GM12878 (cell line): ENCODE measurements around the gene CHRDL2. TPM values are rescaled to one million over a fixed set of nuclear protein-coding genes. Genes with fewer than 3 reads are reported as not detected.

Experiments
- EP300 ChIP-seq, 2 experiments: fragments of 150-350 bp in 1 of 2; IDR thresholded peaks; 2 replicates each; pipeline ENCODE4 v1.6.1; 2011 to 2012; ENCODE audit warnings: low read depth in 2 of 2, low read length in 2 of 2, borderline replicate concordance in 1 of 2, improper control_type of control experiment in 1 of 2, inconsistent platforms in 1 of 2; ENCODE audit not compliant: control insufficient read depth in 1 of 2
- GABPA ChIP-seq: IDR thresholded peaks from 2 replicates; pipeline ENCODE4 v1.6.1; 2014; ENCODE audit warnings: antibody characterized with exemption, low read depth, mild to moderate bottlenecking, inconsistent platforms
- KAT2A ChIP-seq: conservative IDR thresholded peaks from 2 replicates; pipeline ENCODE4 v1.6.1; 2011; ENCODE audit warnings: low read depth, low read length; ENCODE audit not compliant: control insufficient read depth
- NFYA ChIP-seq: IDR thresholded peaks from 2 replicates; pipeline ENCODE4 v1.6.1; 2011; ENCODE audit warnings: low read depth, mild to moderate bottlenecking, low read length, improper control_type of control experiment, borderline replicate concordance
- NKRF ChIP-seq: fragments of 450-650 bp; conservative IDR thresholded peaks from 2 replicates; pipeline ENCODE4 v1.6.1; 2017; ENCODE audit warnings: mild to moderate bottlenecking, moderate library complexity
- RELA ChIP-seq: fragments of 450-650 bp; IDR thresholded peaks from 2 replicates; pipeline ENCODE4 v1.8.0; 2014; ENCODE audit warnings: borderline replicate concordance; ENCODE audit not compliant: partially characterized antibody
- microRNA-seq: library from miRNA; unstranded; fragments of <30 nt; microRNA quantifications from one replicate; pipeline ENCODE4, GENCODE V29; 2018
- polyA plus RNA-seq, 11 experiments: library from polyadenylated mRNA; depleted of rRNA in 4 of 11; unstranded in 6 of 11; stranded (reverse) in 5 of 11; fragments of >200 nt; fragmentation: Nextera tagmentation in 4 of 11; fragmentation: Illumina TruSeq in 1 of 11; extraction: Ambion mirVana in 4 of 11; extraction: Trizol in 1 of 11; gene quantifications; 1 replicate in 1 of 11; 2 replicates in 10 of 11; pipeline versions ENCODE4 v1.2.1 to v1.2.3, GENCODE V29; 2011 to 2016; ENCODE audit warnings: inconsistent platforms in 2 of 11, missing spikeins in 2 of 11, low read depth in 1 of 11
- small RNA-seq: library from RNA; depleted of rRNA; stranded (forward); fragments of <200 nt; gene quantifications from one replicate; pipeline ENCODE3, GENCODE V24; 2014
- total RNA-seq, 4 experiments: library from RNA; depleted of rRNA in 3 of 4; stranded (reverse); fragments of >200 nt in 3 of 4; fragmentation: Illumina TruSeq in 1 of 4; extraction: Trizol in 1 of 4; gene quantifications; 2 replicates each; pipeline versions ENCODE4 v1.2.1 to v1.2.3, GENCODE V29; 2013 to 2021
- TF ChIP-seq, protein P1 (sequence below): fragments of 450-650 bp; IDR thresholded peaks from 2 replicates; pipeline ENCODE4 v1.6.1; 2017; ENCODE audit warnings: mild to moderate bottlenecking

The CHRDL2 gene
- total and polyA plus RNA-seq, 10 of the 15 experiments (the other 5 are each of a cell fraction or from before 2014, with no cell fraction given), result not detected

- TF ChIP-seq NKRF, result no peak
- TF ChIP-seq, protein P1, sequence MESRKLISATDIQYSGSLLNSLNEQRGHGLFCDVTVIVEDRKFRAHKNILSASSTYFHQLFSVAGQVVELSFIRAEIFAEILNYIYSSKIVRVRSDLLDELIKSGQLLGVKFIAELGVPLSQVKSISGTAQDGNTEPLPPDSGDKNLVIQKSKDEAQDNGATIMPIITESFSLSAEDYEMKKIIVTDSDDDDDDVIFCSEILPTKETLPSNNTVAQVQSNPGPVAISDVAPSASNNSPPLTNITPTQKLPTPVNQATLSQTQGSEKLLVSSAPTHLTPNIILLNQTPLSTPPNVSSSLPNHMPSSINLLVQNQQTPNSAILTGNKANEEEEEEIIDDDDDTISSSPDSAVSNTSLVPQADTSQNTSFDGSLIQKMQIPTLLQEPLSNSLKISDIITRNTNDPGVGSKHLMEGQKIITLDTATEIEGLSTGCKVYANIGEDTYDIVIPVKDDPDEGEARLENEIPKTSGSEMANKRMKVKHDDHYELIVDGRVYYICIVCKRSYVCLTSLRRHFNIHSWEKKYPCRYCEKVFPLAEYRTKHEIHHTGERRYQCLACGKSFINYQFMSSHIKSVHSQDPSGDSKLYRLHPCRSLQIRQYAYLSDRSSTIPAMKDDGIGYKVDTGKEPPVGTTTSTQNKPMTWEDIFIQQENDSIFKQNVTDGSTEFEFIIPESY, result no peak
- TF ChIP-seq GABPA, result no peak
- TF ChIP-seq RELA, result no peak
- TF ChIP-seq KAT2A, result no peak
- no peak for TF ChIP-seq NFYA
- no peak for TF ChIP-seq EP300 (IDR thresholded peaks at IDR 0.05; ENCODE audit: borderline replicate concordance in 1 of 2, control insufficient read depth in 1 of 2, low read depth in 2 of 2, low read length in 2 of 2)
These were observed 84.3 kb downstream of the CHRDL2 start (continued) for GRCh38 chr11:74646954-74647353.

Small RNA genes within 50 kb of the gene (microRNA-seq; reads per million reads assigned to microRNA genes)
- gene MIR4696, result not detected

Small RNA genes within 50 kb of the gene (small RNA-seq; reads per million reads assigned to genes)
- gene MIR4696 (not detected), gene RANP3 (not detected), gene RN7SKP297 (not detected)

Other genes with a start within 250 kb of the CHRDL2 start
- gene LIPT2, start 237.7 kb downstream of the CHRDL2 start, total RNA-seq (2014; rRNA removed), result 4.0 and 7.5 TPM in 2 replicates
- gene LIPT2, start 237.7 kb downstream of the CHRDL2 start, total RNA-seq (2014; rRNA removed; fragmentation: Illumina TruSeq; extraction: Trizol), result 3.8 and 4.2 TPM in 2 replicates
- gene LIPT2, start 237.7 kb downstream of the CHRDL2 start, total RNA-seq (2021), result 3.7 and 5.7 TPM in 2 replicates
- gene LIPT2, start 237.7 kb downstream of the CHRDL2 start, polyA plus RNA-seq (2011; rRNA removed), result 2.7 and 2.8 TPM in 2 replicates
- gene LIPT2, start 237.7 kb downstream of the CHRDL2 start, polyA plus RNA-seq (2014; fragmentation: Illumina TruSeq; extraction: Trizol), result 3.5 and 5.0 TPM in 2 replicates
- gene LIPT2, start 237.7 kb downstream of the CHRDL2 start, polyA plus RNA-seq (2014; fragmentation: Nextera tagmentation; extraction: Ambion mirVana), result 1 to 10 TPM in 1 of 2 experiments, under 1 TPM in 1; 0.69 to 2.1 TPM
- 3.1 and 4.3 TPM in 2 replicates for gene LIPT2, start 237.7 kb downstream of the CHRDL2 start, polyA plus RNA-seq (2014; rRNA removed)
- gene LIPT2, start 237.7 kb downstream of the CHRDL2 start, polyA plus RNA-seq (2016; fragmentation: Nextera tagmentation; extraction: Ambion mirVana), result 1 to 10 TPM; 5.4 to 6.8 TPM
- gene POLD3, start 138.8 kb downstream of the CHRDL2 start, total RNA-seq (2014; rRNA removed), result 23.8 and 25.9 TPM in 2 replicates
- gene POLD3, start 138.8 kb downstream of the CHRDL2 start, total RNA-seq (2014; rRNA removed; fragmentation: Illumina TruSeq; extraction: Trizol), result 36.0 and 38.3 TPM in 2 replicates
- 36.4 and 39.2 TPM in 2 replicates for gene POLD3, start 138.8 kb downstream of the CHRDL2 start, total RNA-seq (2021)
- 63.7 and 66.4 TPM in 2 replicates for gene POLD3, start 138.8 kb downstream of the CHRDL2 start, polyA plus RNA-seq (2011; rRNA removed)
- gene POLD3, start 138.8 kb downstream of the CHRDL2 start, polyA plus RNA-seq (2014; fragmentation: Illumina TruSeq; extraction: Trizol), result 41.9 and 54.5 TPM in 2 replicates
- 10 to 100 TPM; 30.9 to 36.5 TPM for gene POLD3, start 138.8 kb downstream of the CHRDL2 start, polyA plus RNA-seq (2014; fragmentation: Nextera tagmentation; extraction: Ambion mirVana)
- 25.2 and 29.7 TPM in 2 replicates for gene POLD3, start 138.8 kb downstream of the CHRDL2 start, polyA plus RNA-seq (2014; rRNA removed)
- gene POLD3, start 138.8 kb downstream of the CHRDL2 start, polyA plus RNA-seq (2016; fragmentation: Nextera tagmentation; extraction: Ambion mirVana), result 10 to 100 TPM; 60.1 to 62.3 TPM
- gene RNF169, start 17.4 kb upstream of the CHRDL2 start, total RNA-seq (2014; rRNA removed), result 12.1 and 14.0 TPM in 2 replicates
- 13.2 and 14.1 TPM in 2 replicates for gene RNF169, start 17.4 kb upstream of the CHRDL2 start, total RNA-seq (2014; rRNA removed; fragmentation: Illumina TruSeq; extraction: Trizol)
- gene RNF169, start 17.4 kb upstream of the CHRDL2 start, total RNA-seq (2021), result 12.8 and 13.1 TPM in 2 replicates
- gene RNF169, start 17.4 kb upstream of the CHRDL2 start, polyA plus RNA-seq (2011; rRNA removed), result 12.0 and 14.8 TPM in 2 replicates
- gene RNF169, start 17.4 kb upstream of the CHRDL2 start, polyA plus RNA-seq (2014; fragmentation: Illumina TruSeq; extraction: Trizol), result 7.5 and 9.8 TPM in 2 replicates
- under 1 TPM; 0.32 to 0.42 TPM for gene RNF169, start 17.4 kb upstream of the CHRDL2 start, polyA plus RNA-seq (2014; fragmentation: Nextera tagmentation; extraction: Ambion mirVana)
- gene RNF169, start 17.4 kb upstream of the CHRDL2 start, polyA plus RNA-seq (2014; rRNA removed), result 5.1 and 5.2 TPM in 2 replicates
- gene RNF169, start 17.4 kb upstream of the CHRDL2 start, polyA plus RNA-seq (2016; fragmentation: Nextera tagmentation; extraction: Ambion mirVana), result under 1 TPM; 0.74 to 0.97 TPM
- 3.7 and 4.1 TPM in 2 replicates for gene XRRA1, start 217.7 kb upstream of the CHRDL2 start, total RNA-seq (2014; rRNA removed)
- 3.9 and 5.2 TPM in 2 replicates for gene XRRA1, start 217.7 kb upstream of the CHRDL2 start, total RNA-seq (2014; rRNA removed; fragmentation: Illumina TruSeq; extraction: Trizol)
- 7.3 and 11.0 TPM in 2 replicates for gene XRRA1, start 217.7 kb upstream of the CHRDL2 start, total RNA-seq (2021)
- gene XRRA1, start 217.7 kb upstream of the CHRDL2 start, polyA plus RNA-seq (2011; rRNA removed), result 3.2 and 4.6 TPM in 2 replicates
- 4.6 and 5.9 TPM in 2 replicates for gene XRRA1, start 217.7 kb upstream of the CHRDL2 start, polyA plus RNA-seq (2014; fragmentation: Illumina TruSeq; extraction: Trizol)
- gene XRRA1, start 217.7 kb upstream of the CHRDL2 start, polyA plus RNA-seq (2014; fragmentation: Nextera tagmentation; extraction: Ambion mirVana), result 1 to 10 TPM; 2.5 to 7.4 TPM
- 3.1 and 3.9 TPM in 2 replicates for gene XRRA1, start 217.7 kb upstream of the CHRDL2 start, polyA plus RNA-seq (2014; rRNA removed)
- 1 to 10 TPM; 7.4 to 8.8 TPM for gene XRRA1, start 217.7 kb upstream of the CHRDL2 start, polyA plus RNA-seq (2016; fragmentation: Nextera tagmentation; extraction: Ambion mirVana)
- gene SPCS2, start 217.8 kb upstream of the CHRDL2 start, total RNA-seq (2014; rRNA removed), result 40.7 and 48.3 TPM in 2 replicates
- 52.9 and 53.6 TPM in 2 replicates for gene SPCS2, start 217.8 kb upstream of the CHRDL2 start, total RNA-seq (2014; rRNA removed; fragmentation: Illumina TruSeq; extraction: Trizol)
- 143 and 145 TPM in 2 replicates for gene SPCS2, start 217.8 kb upstream of the CHRDL2 start, total RNA-seq (2021)
- 192 and 234 TPM in 2 replicates for gene SPCS2, start 217.8 kb upstream of the CHRDL2 start, polyA plus RNA-seq (2011; rRNA removed)
- 176 and 220 TPM in 2 replicates for gene SPCS2, start 217.8 kb upstream of the CHRDL2 start, polyA plus RNA-seq (2014; fragmentation: Illumina TruSeq; extraction: Trizol)
- gene SPCS2, start 217.8 kb upstream of the CHRDL2 start, polyA plus RNA-seq (2014; fragmentation: Nextera tagmentation; extraction: Ambion mirVana), result 100 to 1,000 TPM; 429 to 430 TPM
- gene SPCS2, start 217.8 kb upstream of the CHRDL2 start, polyA plus RNA-seq (2014; rRNA removed), result 192 and 236 TPM in 2 replicates
- gene SPCS2, start 217.8 kb upstream of the CHRDL2 start, polyA plus RNA-seq (2016; fragmentation: Nextera tagmentation; extraction: Ambion mirVana), result 100 to 1,000 TPM; 636 to 661 TPM